MCF 10A (cell line): ENCODE data around the gene ACSL6. TPM values are rescaled to one million over a fixed set of nuclear protein-coding genes. Genes with fewer than 3 reads are reported as not detected.

Source experiments
- BruUV-seq: library from RNA; stranded (reverse); fragments of 400-500 nt; replicated peaks from 2 replicates; lab custom pipeline; 2021; lab: Mats Ljungman, UMichigan
- CTCF ChIA-PET: fragments of 300-600 bp; sonication (Branson Sonifier 250); formaldehyde crosslinking; extraction: SDS; loops from one replicate; lab custom pipeline; 2021; ENCODE audit warnings: antibody characterized with exemption, inconsistent platforms; lab: Yijun Ruan, JAX
- POLR2A ChIA-PET: fragments of 300-600, 350-650 bp; sonication (Branson Sonifier 250); formaldehyde crosslinking; extraction: SDS; loops from one replicate; lab custom pipeline; 2020; ENCODE audit warnings: antibody characterized with exemption, inconsistent platforms; lab: Yijun Ruan, JAX
- DNase-seq: peaks from one replicate; pipeline ENCODE4 v3.0.0-alpha.2; 2018; ENCODE audit not compliant: unreplicated experiment
- H3K27ac Mint-ChIP-seq: one replicate; pipeline ENCODE4 v1.8.0; 2022; ENCODE audit warnings: mild to moderate bottlenecking, low read depth, mixed read lengths; ENCODE audit not compliant: unreplicated experiment
- H3K27me3 Mint-ChIP-seq: one replicate; pipeline ENCODE4 v1.8.0; 2022; ENCODE audit warnings: mixed read lengths; ENCODE audit not compliant: insufficient read depth, unreplicated experiment
- H3K36me3 Mint-ChIP-seq: one replicate; pipeline ENCODE4 v1.8.0; 2022; ENCODE audit warnings: mild to moderate bottlenecking, moderate library complexity, mixed read lengths; ENCODE audit not compliant: insufficient read depth, unreplicated experiment
- H3K4me1 Mint-ChIP-seq: one replicate; pipeline ENCODE4 v1.8.0; 2022; ENCODE audit warnings: mixed read lengths; ENCODE audit not compliant: insufficient read depth, unreplicated experiment
- H3K4me3 Mint-ChIP-seq: one replicate; pipeline ENCODE4 v1.8.0; 2022; ENCODE audit warnings: mild to moderate bottlenecking, moderate library complexity, mixed read lengths; ENCODE audit not compliant: unreplicated experiment
- H3K9me3 Mint-ChIP-seq: one replicate; pipeline ENCODE4 v1.8.0; 2022; ENCODE audit warnings: mixed read lengths; ENCODE audit not compliant: unreplicated experiment
- intact Hi-C: fragments of 100-400 bp; cut with micrococcal nuclease; formaldehyde crosslinking; loops from 2 replicates; pipeline ENCODE4 v1.14.1; 2022
- total RNA-seq: library from RNA; stranded (reverse); gene quantifications from 2 replicates; pipeline ENCODE4 v1.2.3, GENCODE V29; 2022
- TF ChIP-seq, protein P1 (sequence below): fragments of 200-600 bp; IDR thresholded peaks from one replicate; pipeline ENCODE4 v1.8.0; 2022; ENCODE audit warnings: antibody characterized with exemption, mild to moderate bottlenecking; ENCODE audit not compliant: unreplicated experiment

ACSL6 gene
- total RNA-seq, 1 experiment from 2014 or later, result not detected

DNA sequence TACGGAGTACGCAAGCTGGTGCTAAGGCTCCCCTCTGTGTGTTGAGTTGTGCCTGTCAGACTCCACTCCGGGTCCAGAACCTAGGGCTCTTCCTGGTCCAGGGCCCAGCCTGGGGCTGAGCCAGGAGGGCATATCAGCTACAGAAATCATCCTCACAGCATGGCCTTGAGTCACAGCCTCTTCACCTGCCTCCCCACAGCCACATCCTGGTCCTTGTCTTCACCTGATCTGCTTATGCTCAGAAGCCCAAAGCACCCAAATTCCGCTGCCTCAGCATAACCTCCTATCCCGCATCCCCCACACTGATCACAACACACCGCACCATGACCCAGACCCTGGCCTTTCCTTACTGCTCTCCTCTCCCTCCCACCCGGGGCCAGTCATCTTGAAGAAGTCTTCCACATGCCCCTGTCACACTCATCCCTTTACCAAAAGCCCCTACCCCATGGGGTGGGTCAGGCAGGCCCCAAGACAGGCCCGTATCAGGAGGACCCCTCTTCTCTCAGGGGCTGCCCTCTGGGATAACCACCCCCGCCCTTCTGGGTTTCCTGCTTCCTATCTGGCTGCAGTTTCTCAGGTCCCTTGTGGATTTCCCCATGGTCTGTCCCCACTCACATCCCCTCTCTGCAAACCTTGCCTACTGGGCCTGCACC lies 47.7 kb upstream of the ACSL6 start:
- H3K27me3 Mint-ChIP-seq, result no peaks in the 10 kb centered on the region
- H3K27ac Mint-ChIP-seq, result no peak overlapping the region
- H3K4me1 Mint-ChIP-seq, result no peaks in the 10 kb centered on the region
- H3K4me3 Mint-ChIP-seq, result no peak overlapping the region
- no TSS peak for BruUV-seq
- POLR2A ChIA-PET, result interaction anchor here (0.5 kb wide), 1 partner anchor 249 kb away, joined by 3 read pairs; no protein-coding TSS in a partner anchor
- intact Hi-C loops, result no loop called here
- TF ChIP-seq, protein P1, sequence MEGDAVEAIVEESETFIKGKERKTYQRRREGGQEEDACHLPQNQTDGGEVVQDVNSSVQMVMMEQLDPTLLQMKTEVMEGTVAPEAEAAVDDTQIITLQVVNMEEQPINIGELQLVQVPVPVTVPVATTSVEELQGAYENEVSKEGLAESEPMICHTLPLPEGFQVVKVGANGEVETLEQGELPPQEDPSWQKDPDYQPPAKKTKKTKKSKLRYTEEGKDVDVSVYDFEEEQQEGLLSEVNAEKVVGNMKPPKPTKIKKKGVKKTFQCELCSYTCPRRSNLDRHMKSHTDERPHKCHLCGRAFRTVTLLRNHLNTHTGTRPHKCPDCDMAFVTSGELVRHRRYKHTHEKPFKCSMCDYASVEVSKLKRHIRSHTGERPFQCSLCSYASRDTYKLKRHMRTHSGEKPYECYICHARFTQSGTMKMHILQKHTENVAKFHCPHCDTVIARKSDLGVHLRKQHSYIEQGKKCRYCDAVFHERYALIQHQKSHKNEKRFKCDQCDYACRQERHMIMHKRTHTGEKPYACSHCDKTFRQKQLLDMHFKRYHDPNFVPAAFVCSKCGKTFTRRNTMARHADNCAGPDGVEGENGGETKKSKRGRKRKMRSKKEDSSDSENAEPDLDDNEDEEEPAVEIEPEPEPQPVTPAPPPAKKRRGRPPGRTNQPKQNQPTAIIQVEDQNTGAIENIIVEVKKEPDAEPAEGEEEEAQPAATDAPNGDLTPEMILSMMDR, result no peak
- no peaks in the 10 kb centered on the region for H3K36me3 Mint-ChIP-seq
- H3K9me3 Mint-ChIP-seq, result no peaks in the 10 kb centered on the region
- CTCF ChIA-PET, result interaction anchor here (0.5 to 1.1 kb wide), 5 partner anchors 29 to 761 kb away, joined by 3 to 4 read pairs (median 4); no protein-coding TSS in a partner anchor
- DNase-seq, result no peak

DNA sequence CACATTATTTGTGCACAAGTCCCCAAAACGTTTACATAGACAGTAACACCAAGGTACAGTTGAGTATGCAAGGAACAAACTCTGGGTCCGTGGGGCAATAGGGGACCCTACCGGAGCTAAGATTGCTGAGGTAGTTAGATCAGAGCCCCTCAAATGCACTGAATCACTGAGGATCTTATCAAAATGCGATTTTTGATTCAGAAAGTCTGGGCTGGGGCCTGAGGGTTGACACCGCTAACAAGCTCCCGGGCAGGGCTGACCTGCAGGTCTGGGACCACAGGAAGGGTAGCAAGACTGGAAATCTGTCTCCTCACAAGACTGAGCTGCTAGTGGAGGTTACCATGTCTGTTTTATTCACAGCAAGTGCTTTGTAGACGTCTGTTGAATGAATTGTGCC lies 47.2 kb upstream of the ACSL6 start:
- no peak overlapping the region for H3K27ac Mint-ChIP-seq
- no peak for DNase-seq
- no peaks in the 10 kb centered on the region for H3K36me3 Mint-ChIP-seq
- TF ChIP-seq, protein P1, result no peak
- no TSS peak for BruUV-seq
- no peaks in the 10 kb centered on the region for H3K9me3 Mint-ChIP-seq
- H3K4me1 Mint-ChIP-seq, result no peaks in the 10 kb centered on the region
- CTCF ChIA-PET, result interaction anchor here (0.5 to 1.1 kb wide), 6 partner anchors 14 to 762 kb away, joined by 3 to 6 read pairs (median 4); no protein-coding TSS in a partner anchor
- intact Hi-C loops, result no loop called here
- POLR2A ChIA-PET, result interaction anchor here (0.5 to 1.2 kb wide), 2 partner anchors 248 to 423 kb away, joined by 3 read pairs; no protein-coding TSS in a partner anchor
- no peak overlapping the region for H3K4me3 Mint-ChIP-seq
- no peaks in the 10 kb centered on the region for H3K27me3 Mint-ChIP-seq

DNA sequence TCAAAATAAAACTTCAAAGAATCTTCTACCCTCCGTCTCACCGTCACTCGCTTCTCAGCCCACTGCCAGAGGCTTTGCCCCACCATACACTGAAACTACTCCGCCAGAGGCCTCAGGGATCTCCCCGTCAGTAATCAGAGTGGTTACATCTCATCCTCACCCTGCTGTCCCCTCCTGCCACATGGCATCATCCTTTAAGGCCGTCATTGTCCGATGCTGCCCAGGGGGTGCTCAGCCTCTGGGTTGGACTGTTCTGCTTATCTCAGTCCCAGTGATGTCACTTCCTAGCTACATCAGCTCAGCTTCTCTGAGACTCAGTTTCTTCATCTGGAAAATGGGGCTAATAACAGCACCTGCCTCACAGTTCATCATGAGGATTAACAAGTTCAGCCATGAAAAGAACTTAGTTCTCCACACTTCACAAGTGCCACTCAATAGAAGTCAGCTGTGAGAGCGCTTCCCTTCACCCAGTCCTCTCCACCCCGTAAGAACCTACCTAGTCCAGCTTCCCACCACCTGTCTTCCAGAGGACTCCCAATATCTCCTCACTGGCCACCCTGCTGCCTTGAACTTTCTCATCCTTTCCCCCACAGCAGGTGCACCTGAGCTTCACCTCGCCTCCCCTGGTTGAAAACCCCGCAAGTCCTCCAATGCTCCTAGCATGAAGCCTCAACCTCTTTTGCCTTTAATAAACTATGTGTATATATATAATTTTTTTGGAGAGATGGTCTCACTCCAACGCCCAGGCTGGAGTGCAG lies 46.2 kb upstream of the ACSL6 start:
- TF ChIP-seq, protein P1, result no peak
- ChIA-PET CTCF (interaction anchor here (0.6 to 1.4 kb wide), 12 partner anchors 14 to 567 kb away, joined by 3 to 6 read pairs (median 3); no protein-coding TSS in a partner anchor), POLR2A (interaction anchor here (1.2 kb wide), 1 partner anchor 422 kb away, joined by 3 read pairs; no protein-coding TSS in a partner anchor)
- Mint-ChIP-seq H3K27ac (no peak overlapping the region), H3K9me3 (no peaks in the 10 kb centered on the region), H3K36me3 (no peaks in the 10 kb centered on the region), H3K4me1 (no peaks in the 10 kb centered on the region), H3K4me3 (no peak overlapping the region), H3K27me3 (peaks cover 5% of the 10 kb centered on the region)
- DNase-seq, result no peak
- intact Hi-C loops, result no loop called here
- BruUV-seq, result no TSS peak
